Esophagus muscularis mucosa (tissue), 3 donors: Measurements from ENCODE around the gene RIOK1.

ENCODE experiments used
- CTCF ChIP-seq, 3 experiments: fragments of 200-600 bp in 2 of 3; fragments of 450-650 bp in 1 of 3; sonication (generic) in 2 of 3; IDR thresholded peaks; one replicate each; pipeline ENCODE4 v1.5.1; 2017 to 2019; ENCODE audit warnings: antibody characterized with exemption in 3 of 3, mild to moderate bottlenecking in 2 of 3, moderate library complexity in 1 of 3
- POLR2AphosphoS5 ChIP-seq, 2 donors: sonication (generic); formaldehyde crosslinking; IDR thresholded peaks; one replicate each; pipeline ENCODE4 v1.6.1; 2017; ENCODE audit warnings: antibody characterized with exemption in 2 of 2

GRCh38 chr6:7451326-7451725, 61.7 kb downstream of the RIOK1 start:
- TF ChIP-seq POLR2AphosphoS5 (IDR thresholded peaks at IDR 0.05) (no peak), CTCF (IDR thresholded peaks at IDR 0.05) (no peak)
